K562 (cell line): Measurements from ENCODE around the gene PDIA5. TPM values are rescaled to one million over a fixed set of nuclear protein-coding genes. Genes with fewer than 3 reads are reported as not detected.

Source experiments
- ATAC-seq: fragments of 200-7000 bp; cut with Tn5 transposase; 3 replicates; pipeline ENCODE4 v1.9.1; 2020; ENCODE audit warnings: moderate library complexity
- BruUV-seq: library from RNA; stranded (reverse); fragments of 400-500 nt; replicated peaks from 2 replicates; lab custom pipeline; 2021; lab: Mats Ljungman, UMichigan
- CTCF ChIA-PET: fragments of 300-600 bp; formaldehyde crosslinking; extraction: SDS; loops from one replicate; lab custom pipeline; 2021; ENCODE audit warnings: low intra/inter-chr PET ratio; lab: Yijun Ruan, JAX
- POLR2A ChIA-PET: fragments of 300-600, 350-650 bp; sonication (Branson Sonifier 250); formaldehyde crosslinking; extraction: SDS; loops from one replicate; lab custom pipeline; 2021; ENCODE audit warnings: antibody characterized with exemption, inconsistent platforms; lab: Yijun Ruan, JAX
- DNase-seq, 4 experiments: peaks; one replicate each; pipeline versions ENCODE4 v3.0.0 to v3.0.0-alpha.2; 2011 to 2018; ENCODE audit warnings: low spot score in 3 of 4, mixed read lengths in 3 of 4; ENCODE audit errors: extremely low read depth in 1 of 4
- FAIRE-seq: peaks from 2 replicates; lab custom pipeline; 2011; peaks lifted over from hg19 to GRCh38; lab: Jason Lieb, UNC
- H2AFZ ChIP-seq: 2 replicates; pipeline ENCODE4 v1.6.0; 2011; ENCODE audit warnings: low read depth, low read length, control low read depth, inconsistent platforms
- H3K27ac ChIP-seq: fragments of 200-600 bp; 3 replicates; pipeline ENCODE4 v1.8.0; 2011; ENCODE audit warnings: low read depth, mild to moderate bottlenecking, control low read depth, inconsistent platforms, low read length, moderate library complexity, mixed read lengths; ENCODE audit errors: extremely low read depth
- H3K27me3 ChIP-seq, 2 experiments: fragments of 300-600 bp in 1 of 2; 2 replicates in 1 of 2; 3 replicates in 1 of 2; pipeline versions ENCODE4 v1.6.0 to v1.8.0; 2011; ENCODE audit warnings: inconsistent platforms in 2 of 2, low read length in 2 of 2, mild to moderate bottlenecking in 1 of 2, mixed read lengths in 1 of 2, moderate library complexity in 1 of 2; ENCODE audit not compliant: control insufficient read depth in 2 of 2, insufficient read depth in 2 of 2
- H3K36me3 ChIP-seq: fragments of 300-600 bp; 3 replicates; pipeline ENCODE4 v1.8.0; 2011; ENCODE audit warnings: mild to moderate bottlenecking, low read length, inconsistent platforms; ENCODE audit not compliant: control insufficient read depth, insufficient read depth
- H3K4me1 ChIP-seq, 2 experiments: fragments of 200-600 bp in 1 of 2; replicated peaks in 1 of 2; 2 replicates in 1 of 2; 3 replicates in 1 of 2; pipeline versions ENCODE4 v1.5.1 to v1.8.0; 2011; ENCODE audit warnings: inconsistent platforms in 2 of 2, low read length in 2 of 2, mild to moderate bottlenecking in 1 of 2, mixed read lengths in 1 of 2, moderate library complexity in 1 of 2; ENCODE audit not compliant: control insufficient read depth in 2 of 2, insufficient read depth in 2 of 2
- H3K4me2 ChIP-seq: 2 replicates; pipeline ENCODE4 v1.6.1; 2011; ENCODE audit warnings: low read length, control low read depth, inconsistent platforms, mixed read lengths; ENCODE audit not compliant: insufficient read depth
- H3K4me3 ChIP-seq: fragments of 200-600 bp; sonication (generic), shearing (Covaris generic); 2 replicates; pipeline ENCODE4 v1.5.1; 2016; ENCODE audit warnings: control low read depth, inconsistent platforms
- H3K79me2 ChIP-seq: fragments of 200-600 bp; 3 replicates; pipeline ENCODE4 v1.8.0; 2011; ENCODE audit warnings: low read length, inconsistent platforms; ENCODE audit not compliant: control insufficient read depth, insufficient read depth
- H3K9ac ChIP-seq, 2 experiments: 2 replicates each; pipeline versions ENCODE4 v1.6.0 to v1.6.1; 2011; ENCODE audit warnings: low read depth in 2 of 2, low read length in 2 of 2, control low read depth in 1 of 2, inconsistent platforms in 1 of 2, mild to moderate bottlenecking in 1 of 2, mixed read lengths in 1 of 2; ENCODE audit not compliant: insufficient read depth in 1 of 2
- H3K9me1 ChIP-seq: one replicate; pipeline ENCODE4 v1.6.0; 2011; ENCODE audit warnings: inconsistent platforms, mild to moderate bottlenecking, low read length, moderate library complexity; ENCODE audit not compliant: control insufficient read depth, insufficient read depth
- H3K9me3 ChIP-seq: replicated peaks from 2 replicates; pipeline ENCODE4 v1.5.1; 2011; ENCODE audit warnings: low read depth, low read length, inconsistent platforms; ENCODE audit not compliant: control insufficient read depth, insufficient read depth
- H4K20me1 ChIP-seq: replicated peaks from 2 replicates; pipeline ENCODE4 v1.6.1; 2011; ENCODE audit warnings: low read length, inconsistent platforms, mixed read lengths; ENCODE audit not compliant: control insufficient read depth, insufficient read depth
- ATF3 ChIP-seq, 2 experiments: fragments of 450-650 bp in 1 of 2; sonication (generic) in 1 of 2; formaldehyde crosslinking in 1 of 2; IDR thresholded peaks in 1 of 2; conservative IDR thresholded peaks in 1 of 2; 2 replicates each; pipeline versions ENCODE4 v1.6.1 to v1.8.1; 2016 to 2023; ENCODE audit warnings: mild to moderate bottlenecking in 2 of 2, moderate library complexity in 2 of 2, inconsistent platforms in 1 of 2, missing genetic modification reagents in 1 of 2
- CBFA2T2 ChIP-seq: fragments of 450-650 bp; conservative IDR thresholded peaks from 2 replicates; pipeline ENCODE4 v1.6.1; 2017; ENCODE audit warnings: mild to moderate bottlenecking
- CBX1 ChIP-seq: sonication (generic); IDR thresholded peaks from 2 replicates; pipeline ENCODE4 v1.6.1; 2016; ENCODE audit warnings: antibody characterized with exemption, low read depth, mild to moderate bottlenecking
- HDAC8 ChIP-seq: fragments of 450-650 bp; IDR thresholded peaks from 2 replicates; pipeline ENCODE4 v1.6.1; 2016; ENCODE audit warnings: mild to moderate bottlenecking, missing genetic modification characterization, moderate library complexity, missing compliant biosample characterization
- NFE2L1 ChIP-seq: fragments of 450-650 bp; IDR thresholded peaks from 2 replicates; pipeline ENCODE4 v1.6.1; 2016; ENCODE audit warnings: missing genetic modification characterization, low read depth, mild to moderate bottlenecking, missing compliant biosample characterization, moderate library complexity, borderline replicate concordance
- SMARCC2 ChIP-seq: fragments of 450-650 bp; IDR thresholded peaks from 2 replicates; pipeline ENCODE4 v1.6.1; 2017; ENCODE audit warnings: antibody characterized with exemption, moderate library complexity, mild to moderate bottlenecking, low read depth
- TEAD2 ChIP-seq: fragments of 450-650 bp; IDR thresholded peaks from 2 replicates; pipeline ENCODE4 v1.6.1; 2016; ENCODE audit warnings: missing genetic modification characterization, control low read depth, missing compliant biosample characterization
- ZNF785 ChIP-seq: fragments of 250-450 bp; sonication (Bioruptor Pico); IDR thresholded peaks from 2 replicates; pipeline ENCODE4 v1.4.0; 2020; ENCODE audit warnings: mild to moderate bottlenecking
- WGBS: fragments of 100-300 bp; shearing (Covaris generic); methylation state at CpG from one replicate; pipeline ENCODE4 v1.1.6; 2016; ENCODE audit warnings: low coverage, mixed read lengths; ENCODE audit not compliant: insufficient coverage; ENCODE audit errors: missing lambda C conversion rate; 5-methylcytosine and 5-hydroxymethylcytosine counted together
- in situ Hi-C: fragments of 300-500 bp; cut with MboI; formaldehyde crosslinking; loops from 4 replicates; pipeline ENCODE4 v1.15.0; 2018; ENCODE audit warnings: inconsistent platforms, mixed read lengths
- intact Hi-C: fragments of 100-400 bp; cut with micrococcal nuclease; formaldehyde crosslinking; loops from 2 replicates; pipeline ENCODE4 v1.14.2; 2022
- polyA plus RNA-seq, 8 experiments: library from polyadenylated mRNA; depleted of rRNA in 4 of 8; stranded (reverse) in 5 of 8; unstranded in 3 of 8; fragments of >200 nt; fragmentation: Nextera tagmentation in 2 of 8; fragmentation: Illumina TruSeq in 1 of 8; extraction: Ambion mirVana in 2 of 8; extraction: Trizol in 1 of 8; gene quantifications; 2 replicates each; pipeline versions ENCODE4 v1.2.1 to v1.2.3, GENCODE V29; 2011 to 2014; ENCODE audit warnings: inconsistent platforms in 1 of 8, missing spikeins in 1 of 8
- total RNA-seq, 7 experiments: library from RNA; depleted of rRNA in 6 of 7; stranded (reverse); fragments of >200 nt in 6 of 7; fragmentation: Illumina TruSeq in 2 of 7; extraction: Trizol in 2 of 7; gene quantifications; 2 replicates each; pipeline versions ENCODE4 v1.2.1 to v1.2.3, GENCODE V29; 2011 to 2021; ENCODE audit warnings: low replicate concordance in 1 of 7
- TF ChIP-seq, protein P1 (sequence below): fragments of 450-650 bp; IDR thresholded peaks from 2 replicates; pipeline ENCODE4 v1.6.1; 2016; ENCODE audit warnings: borderline replicate concordance

The PDIA5 gene
- total and polyA plus RNA-seq, 9 of the 15 experiments (the other 6 are each of a cell fraction or from before 2014, with no cell fraction given) = 3.4 to 31.8 (median 19.6) TPM

DNA sequence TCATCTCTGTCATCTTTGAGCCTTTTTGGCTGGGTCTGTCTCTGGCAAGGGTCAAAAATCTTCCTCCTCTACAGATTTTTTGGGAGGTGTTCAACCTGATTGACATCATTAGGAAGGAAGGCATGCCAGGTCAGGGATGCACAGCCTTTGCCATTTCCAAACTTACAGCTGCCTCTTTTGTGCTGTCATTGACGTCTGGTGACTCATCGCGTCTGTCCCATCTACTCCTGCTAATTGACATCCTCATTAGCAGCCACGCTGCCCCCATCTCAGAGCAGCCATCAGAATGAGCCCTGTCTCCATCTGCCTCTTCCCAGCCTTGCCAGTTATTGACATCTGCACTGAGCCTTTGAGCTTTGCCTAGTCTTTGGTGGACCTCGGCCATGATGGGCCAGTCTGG is 53.0 kb downstream of the PDIA5 start:
- no peak for DNase-seq
- Histone ChIP-seq H3K9me3 (no peaks in the 10 kb centered on the region), H2AFZ (no peak overlapping the region), H3K4me2 (no peak overlapping the region), H3K9ac (no peak overlapping the region), H3K4me1 (no peaks in the 10 kb centered on the region; a peak in 1 of 5 replicates), H3K9me1 (peaks cover 2% of the 10 kb centered on the region), H4K20me1 (no peaks in the 10 kb centered on the region; the same call in 1 of the 2 replicates), H3K79me2 (no peaks in the 10 kb centered on the region), H3K4me3 (no peak overlapping the region), H3K27ac (no peak overlapping the region), H3K36me3 (peaks cover 83% of the 10 kb centered on the region; the same call in 2 of the 3 replicates), H3K27me3 (no peaks in the 10 kb centered on the region)
- in situ Hi-C loops (no loop called here), intact Hi-C loops (no loop called here)
- CTCF ChIA-PET = no interaction called here
- POLR2A ChIA-PET = no interaction called here
- FAIRE-seq = no peak
- ATAC-seq = no peak
- whole genome bisulfite sequencing = 92% methylated on average over 5 of the region's 5 CpGs
- no TSS peak for BruUV-seq
- TF ChIP-seq, protein P1, sequence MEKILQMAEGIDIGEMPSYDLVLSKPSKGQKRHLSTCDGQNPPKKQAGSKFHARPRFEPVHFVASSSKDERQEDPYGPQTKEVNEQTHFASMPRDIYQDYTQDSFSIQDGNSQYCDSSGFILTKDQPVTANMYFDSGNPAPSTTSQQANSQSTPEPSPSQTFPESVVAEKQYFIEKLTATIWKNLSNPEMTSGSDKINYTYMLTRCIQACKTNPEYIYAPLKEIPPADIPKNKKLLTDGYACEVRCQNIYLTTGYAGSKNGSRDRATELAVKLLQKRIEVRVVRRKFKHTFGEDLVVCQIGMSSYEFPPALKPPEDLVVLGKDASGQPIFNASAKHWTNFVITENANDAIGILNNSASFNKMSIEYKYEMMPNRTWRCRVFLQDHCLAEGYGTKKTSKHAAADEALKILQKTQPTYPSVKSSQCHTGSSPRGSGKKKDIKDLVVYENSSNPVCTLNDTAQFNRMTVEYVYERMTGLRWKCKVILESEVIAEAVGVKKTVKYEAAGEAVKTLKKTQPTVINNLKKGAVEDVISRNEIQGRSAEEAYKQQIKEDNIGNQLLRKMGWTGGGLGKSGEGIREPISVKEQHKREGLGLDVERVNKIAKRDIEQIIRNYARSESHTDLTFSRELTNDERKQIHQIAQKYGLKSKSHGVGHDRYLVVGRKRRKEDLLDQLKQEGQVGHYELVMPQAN = no peak
- TF ChIP-seq HDAC8 (tag) (no peak), TEAD2 (no peak), CBX1 (no peak), NFE2L1 (no peak), CBFA2T2 (no peak), SMARCC2 (no peak), ATF3 (IDR thresholded peaks at IDR 0.05) (0 out of 2 replicates have a peak, but pooled peaks have one; percentile 12), ATF3 (CRISPR knock-in tag; conservative IDR thresholded peaks at IDR 0.05) (no peak), ZNF785 (CRISPR knock-in tag) (no peak)
